ENCODE data around the gene TUBA1C.
A peak's percentile ranks its signal among the peaks of the same experiment; 100 is the strongest.
"Not testable (repeated sequence)": the region's sequence is repeated elsewhere in the genome, so short reads cannot be mapped to it uniquely, and the experiment has no call there.

TUBA1C gene

DNA sequence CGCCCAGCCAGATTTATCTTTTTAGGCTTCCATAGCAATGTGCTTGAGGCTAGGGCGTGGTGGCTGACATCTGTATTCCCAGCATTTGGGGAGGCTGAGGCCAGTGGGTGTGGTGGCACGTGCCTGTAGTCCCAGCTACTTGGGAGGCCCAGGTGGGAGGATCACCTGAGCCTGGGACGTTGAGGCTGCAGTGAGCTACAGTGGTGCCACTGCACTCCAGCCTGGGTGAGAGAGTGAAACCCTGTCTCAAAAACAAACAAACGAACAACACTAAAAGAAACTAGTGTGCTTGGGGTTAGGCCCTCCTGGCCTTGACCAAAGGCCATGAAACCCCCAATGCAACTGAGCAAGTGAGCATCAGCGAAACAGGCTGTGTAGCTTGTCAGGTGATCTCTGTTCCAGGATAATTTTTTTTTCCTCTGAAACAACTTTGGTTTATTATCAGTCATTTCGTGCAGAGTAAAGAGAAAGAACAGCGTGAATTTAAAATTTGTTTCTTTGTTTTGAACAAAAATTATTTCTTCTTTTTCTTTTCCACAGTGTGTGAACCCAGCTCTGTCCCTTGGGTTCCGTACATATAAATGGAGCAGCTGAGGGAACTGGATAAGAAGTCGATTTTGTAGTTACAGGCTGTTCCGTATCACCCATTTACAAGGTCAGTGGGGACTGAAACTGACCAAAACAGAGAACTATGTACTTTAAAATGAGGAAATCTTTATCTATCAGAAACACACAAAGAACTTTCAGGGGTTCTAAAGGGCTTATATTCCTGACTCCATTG is 8.8 kb upstream of the TUBA1C start:
- DNase-seq = no peak

DNA sequence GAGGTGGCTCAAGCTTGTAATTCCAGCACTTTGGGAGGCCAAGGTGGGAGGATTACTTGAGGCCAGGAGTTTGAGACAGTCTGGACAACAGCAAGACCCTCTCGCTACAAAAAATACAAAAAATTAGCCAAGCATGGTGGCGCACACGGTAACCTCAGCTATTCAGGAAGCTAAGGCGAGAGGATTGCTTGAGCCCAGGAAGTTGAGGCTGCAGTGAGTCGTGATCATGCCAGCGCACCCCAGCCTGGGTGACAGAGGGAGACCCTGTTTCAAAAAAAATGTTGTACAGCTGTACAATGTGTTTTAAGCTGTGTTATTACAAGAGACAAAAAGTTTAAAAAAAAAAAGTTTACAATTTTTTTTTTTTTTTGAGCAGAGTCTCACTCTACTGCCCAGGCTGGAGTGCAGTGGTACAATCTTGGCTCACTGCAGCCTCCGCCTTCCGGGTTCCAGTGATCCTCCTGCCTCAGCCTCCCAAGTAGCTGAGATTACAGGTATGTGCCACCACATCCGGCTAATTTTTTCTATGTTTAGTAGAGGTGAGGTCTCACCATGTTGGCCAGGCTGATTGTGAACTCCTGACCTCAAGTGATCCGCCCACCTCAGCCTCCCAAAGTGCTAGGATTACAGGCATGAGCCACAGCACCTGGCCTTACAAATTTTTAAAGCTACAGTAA is 7.2 kb upstream of the TUBA1C start:
- not testable (repeated sequence) for DNase-seq

DNA sequence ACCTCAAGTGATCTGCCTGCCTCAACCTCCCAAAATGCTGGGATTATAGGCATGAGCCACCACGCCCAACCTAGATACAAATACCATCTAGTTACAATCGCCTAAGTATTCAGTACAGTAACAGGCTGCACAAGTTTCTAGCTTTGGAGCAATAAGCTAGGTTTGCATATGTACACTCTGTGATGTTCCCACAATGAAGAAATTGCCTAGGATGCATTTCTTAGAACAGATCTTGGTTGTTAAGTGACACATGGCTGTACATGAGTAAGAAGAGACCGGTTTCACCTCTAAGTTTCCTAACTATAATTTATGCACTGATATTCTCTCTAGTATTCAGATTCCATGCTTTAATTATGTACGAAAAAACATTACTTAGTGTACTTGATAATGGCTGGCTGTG is 5.4 kb upstream of the TUBA1C start:
- no peak for DNase-seq

DNA sequence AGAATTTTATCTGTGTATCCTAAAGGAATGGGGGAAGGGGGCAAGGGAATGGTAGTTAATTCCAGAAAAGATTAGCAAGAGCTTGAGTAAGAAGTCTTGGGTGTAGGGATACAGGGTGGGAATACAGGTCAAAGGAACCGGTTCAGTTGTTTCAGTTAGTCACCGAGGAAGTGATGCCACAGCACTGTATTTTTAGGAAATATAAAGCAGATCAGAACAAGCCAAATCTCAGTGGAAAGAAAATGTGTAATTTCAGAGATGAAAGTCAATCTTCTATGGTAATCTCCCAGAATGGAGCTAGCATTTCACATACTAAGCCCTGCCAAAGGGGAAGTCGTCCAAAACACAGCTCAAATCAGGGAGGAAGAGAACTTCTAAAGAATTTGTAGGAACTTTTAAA is 4.7 kb upstream of the TUBA1C start:
- peak; percentile 79 for DNase-seq

DNA sequence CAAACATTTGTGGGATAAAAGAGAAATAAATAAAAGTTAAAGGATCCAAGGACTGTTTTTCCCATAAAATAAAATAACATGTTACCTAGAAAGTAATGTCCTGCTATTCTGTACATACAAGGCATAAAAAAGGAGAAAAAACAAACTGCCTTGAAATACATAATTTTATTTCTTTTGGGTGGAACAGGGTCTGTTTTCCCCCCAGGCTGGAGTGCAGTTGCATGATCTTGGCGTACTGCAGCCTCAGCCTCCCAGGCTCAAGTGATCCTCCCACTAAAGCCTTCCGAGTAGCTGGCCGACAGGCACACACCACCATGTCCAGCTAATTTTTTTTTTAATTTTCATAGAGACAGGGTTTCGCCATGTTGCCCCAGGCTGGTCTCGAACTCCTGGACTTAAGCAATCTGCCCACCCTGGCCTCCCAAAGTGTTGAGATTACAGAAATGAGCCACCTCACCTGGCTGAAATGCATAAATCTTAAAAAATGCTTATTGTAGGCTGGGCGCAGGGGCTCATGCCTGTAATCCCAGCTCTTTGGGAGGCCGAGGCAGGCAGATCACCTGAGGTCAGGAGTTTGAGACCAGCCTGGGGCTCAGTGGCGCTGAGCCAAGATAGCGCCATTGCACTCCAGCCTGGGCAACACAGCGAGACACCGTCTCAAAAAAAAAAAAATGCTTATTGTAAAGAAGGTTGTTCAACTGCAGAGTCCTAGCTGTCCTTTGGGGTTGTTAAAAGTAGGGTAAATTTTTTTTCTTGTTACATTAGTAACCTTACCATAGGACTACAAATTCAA is 4.1 kb upstream of the TUBA1C start:
- DNase-seq = no peak

DNA sequence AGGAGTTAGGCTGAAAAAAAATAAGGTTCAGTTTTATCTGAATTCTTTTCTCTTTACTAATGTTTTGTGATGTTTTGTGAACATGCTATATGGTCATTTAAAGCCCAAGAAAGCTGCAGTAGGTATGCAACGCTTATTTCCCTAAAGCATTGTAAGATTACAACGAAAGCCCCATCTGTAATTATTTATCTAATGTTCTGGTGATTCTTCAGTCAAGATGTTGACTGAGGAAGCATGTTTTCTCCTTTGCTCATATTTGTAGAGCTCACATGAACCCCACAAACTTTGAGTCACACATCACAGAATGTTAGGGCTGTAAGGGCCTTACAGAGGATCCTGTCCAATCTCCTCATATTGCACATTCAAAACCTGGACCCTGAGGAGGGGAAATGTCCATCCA is 3.2 kb upstream of the TUBA1C start:
- peak; percentile 81 for DNase-seq

DNA sequence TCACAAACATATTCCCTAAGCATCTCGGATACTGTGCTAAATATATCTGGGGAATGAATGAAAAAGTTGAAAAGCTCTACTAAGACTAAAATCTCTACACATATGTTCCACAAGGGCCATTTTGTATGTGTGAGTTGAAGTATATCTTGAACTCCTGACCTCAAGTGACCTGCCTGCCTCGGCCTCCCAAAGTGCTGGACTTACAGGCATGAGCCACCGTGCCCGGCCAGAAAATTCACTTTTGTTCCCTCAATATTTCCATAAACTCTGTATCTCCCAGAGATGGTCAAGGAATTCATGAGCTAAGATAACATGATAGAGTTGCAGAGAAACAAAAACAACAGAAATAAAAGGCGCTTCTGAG is 1.5 kb upstream of the TUBA1C start:
- DNase-seq = no peak

DNA sequence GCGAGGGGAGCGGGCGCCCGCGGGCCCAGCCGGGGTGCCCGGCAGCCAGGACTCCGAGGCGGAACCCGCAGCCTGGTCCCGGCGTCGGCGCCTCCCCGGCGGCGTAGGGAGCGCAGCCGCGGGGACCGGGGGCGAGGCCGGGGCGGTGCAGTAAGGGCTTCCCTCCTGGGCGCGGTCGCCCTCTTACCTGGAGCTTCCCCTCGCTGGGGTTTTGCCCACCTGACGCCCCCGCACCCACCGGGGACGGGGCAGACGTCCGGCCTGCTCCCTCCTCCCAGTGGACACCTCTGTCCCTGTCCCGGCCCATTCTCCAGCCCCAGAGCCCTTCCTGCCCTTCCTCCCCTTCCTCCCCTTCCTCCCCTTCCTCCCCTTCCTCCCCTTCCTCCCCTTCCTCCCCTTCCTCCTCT is 413 bp upstream of the TUBA1C start:
- no peak for DNase-seq

DNA sequence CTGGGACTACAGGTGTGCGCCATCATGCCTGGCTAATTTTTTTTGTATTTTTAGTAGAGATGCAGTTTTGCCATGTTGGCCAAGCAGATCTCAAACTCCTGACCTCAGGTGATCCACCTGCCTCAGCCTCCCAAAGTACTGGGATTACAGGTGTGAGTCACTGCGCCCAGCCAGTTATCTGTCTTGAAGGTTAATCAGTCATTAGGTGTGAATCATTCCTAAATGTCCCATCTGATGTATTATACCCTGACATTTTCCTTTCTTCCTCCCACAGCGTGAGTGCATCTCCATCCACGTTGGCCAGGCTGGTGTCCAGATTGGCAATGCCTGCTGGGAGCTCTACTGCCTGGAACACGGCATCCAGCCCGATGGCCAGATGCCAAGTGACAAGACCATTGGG is 4.3 kb downstream of the TUBA1C start:
- not testable (repeated sequence) for DNase-seq

DNA sequence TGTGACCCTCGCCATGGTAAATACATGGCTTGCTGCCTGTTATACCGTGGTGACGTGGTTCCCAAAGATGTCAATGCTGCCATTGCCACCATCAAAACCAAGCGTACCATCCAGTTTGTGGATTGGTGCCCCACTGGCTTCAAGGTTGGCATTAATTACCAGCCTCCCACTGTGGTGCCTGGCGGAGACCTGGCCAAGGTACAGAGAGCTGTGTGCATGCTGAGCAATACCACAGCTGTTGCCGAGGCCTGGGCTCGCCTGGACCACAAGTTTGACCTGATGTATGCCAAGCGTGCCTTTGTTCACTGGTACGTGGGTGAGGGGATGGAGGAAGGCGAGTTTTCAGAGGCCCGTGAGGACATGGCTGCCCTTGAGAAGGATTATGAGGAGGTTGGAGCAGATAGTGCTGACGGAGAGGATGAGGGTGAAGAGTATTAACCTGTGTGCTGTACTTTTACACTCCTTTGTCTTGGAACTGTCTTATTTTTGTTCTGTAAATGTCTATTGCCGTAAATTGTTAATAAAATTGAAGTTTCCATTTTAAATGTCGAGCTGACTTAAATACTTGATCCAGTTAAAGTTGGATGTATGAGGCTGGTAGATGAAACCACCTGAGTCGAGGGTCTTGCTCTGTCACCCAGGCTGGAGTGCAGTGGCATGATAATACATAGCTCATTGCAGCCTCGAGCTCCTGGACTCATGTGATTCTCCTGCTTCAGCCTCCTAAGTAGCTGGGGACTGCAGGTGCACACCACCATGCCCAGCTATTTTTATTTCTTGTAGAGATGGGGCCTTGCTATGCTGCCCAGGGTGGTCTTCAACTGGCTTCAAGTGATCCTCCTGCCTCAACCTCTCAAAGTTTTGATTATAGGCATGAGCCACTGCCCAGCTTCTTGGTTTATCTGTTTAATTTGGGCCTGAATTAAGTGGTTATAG is 8.2 kb downstream of the TUBA1C start:
- DNase-seq = no peak

DNA sequence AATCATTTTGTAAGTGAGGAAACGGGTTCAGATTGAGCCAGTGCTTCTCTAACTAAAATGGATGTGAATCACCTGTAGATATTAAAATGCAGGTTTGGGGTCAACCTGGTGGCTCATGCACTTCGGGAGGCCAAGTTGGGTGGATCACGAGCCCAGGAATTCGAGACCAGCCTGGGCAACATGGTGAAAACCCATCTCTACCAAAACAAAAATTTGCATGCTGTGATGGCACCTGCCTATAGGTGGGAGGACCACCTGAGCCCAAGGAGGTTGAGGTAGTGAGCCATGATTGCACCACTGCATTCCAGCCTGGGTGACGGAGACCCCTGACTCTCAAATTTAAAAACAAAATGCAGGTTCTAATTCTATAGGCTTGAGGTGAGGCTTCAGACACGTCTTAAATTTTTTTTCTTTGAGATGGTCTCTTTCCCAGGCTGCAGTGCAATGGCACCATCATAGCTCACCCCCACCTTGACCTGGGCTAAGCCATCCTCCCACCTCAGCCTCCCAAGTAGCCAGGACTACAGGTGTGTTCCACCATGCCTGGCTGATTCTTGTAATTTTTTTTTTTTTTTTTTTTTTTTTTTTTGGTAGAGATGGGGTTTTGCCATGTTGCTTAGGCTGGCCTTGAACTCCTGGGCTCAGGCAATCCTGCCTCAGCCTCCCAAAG is 9.0 kb downstream of the TUBA1C start:
- DNase-seq = no peak

DNA sequence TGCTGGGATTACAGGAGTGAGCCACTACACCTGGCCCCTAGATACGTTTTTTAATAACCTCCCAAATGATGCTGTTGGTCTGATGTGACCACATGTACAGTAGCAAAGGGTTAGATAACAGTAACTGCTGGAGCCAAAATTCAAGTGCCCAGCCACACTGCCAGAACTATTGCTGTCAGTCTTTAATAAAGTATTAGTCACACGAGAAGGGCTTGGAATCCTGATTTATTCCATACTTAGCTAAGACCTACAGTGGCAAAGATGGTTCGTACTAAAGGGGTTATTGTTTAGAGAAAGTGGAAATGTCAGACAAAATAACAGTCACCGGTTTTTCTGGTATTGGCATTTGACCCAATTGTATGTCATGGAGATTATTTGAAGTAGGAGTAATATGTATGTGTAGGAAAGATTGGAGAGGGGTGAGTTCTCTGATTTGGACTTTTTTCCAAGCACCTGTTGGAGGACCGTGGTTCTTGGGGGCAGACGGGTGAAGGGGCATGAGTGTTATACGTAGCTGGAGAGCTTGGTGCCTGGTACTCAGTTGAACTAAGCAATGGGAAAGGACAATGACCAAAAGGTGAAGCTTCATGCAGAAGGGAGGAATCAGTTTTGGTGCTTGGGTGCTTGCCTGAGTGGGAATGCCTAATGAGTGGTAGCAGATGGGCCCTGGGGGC is 9.7 kb downstream of the TUBA1C start:
- no peak for DNase-seq

DNA sequence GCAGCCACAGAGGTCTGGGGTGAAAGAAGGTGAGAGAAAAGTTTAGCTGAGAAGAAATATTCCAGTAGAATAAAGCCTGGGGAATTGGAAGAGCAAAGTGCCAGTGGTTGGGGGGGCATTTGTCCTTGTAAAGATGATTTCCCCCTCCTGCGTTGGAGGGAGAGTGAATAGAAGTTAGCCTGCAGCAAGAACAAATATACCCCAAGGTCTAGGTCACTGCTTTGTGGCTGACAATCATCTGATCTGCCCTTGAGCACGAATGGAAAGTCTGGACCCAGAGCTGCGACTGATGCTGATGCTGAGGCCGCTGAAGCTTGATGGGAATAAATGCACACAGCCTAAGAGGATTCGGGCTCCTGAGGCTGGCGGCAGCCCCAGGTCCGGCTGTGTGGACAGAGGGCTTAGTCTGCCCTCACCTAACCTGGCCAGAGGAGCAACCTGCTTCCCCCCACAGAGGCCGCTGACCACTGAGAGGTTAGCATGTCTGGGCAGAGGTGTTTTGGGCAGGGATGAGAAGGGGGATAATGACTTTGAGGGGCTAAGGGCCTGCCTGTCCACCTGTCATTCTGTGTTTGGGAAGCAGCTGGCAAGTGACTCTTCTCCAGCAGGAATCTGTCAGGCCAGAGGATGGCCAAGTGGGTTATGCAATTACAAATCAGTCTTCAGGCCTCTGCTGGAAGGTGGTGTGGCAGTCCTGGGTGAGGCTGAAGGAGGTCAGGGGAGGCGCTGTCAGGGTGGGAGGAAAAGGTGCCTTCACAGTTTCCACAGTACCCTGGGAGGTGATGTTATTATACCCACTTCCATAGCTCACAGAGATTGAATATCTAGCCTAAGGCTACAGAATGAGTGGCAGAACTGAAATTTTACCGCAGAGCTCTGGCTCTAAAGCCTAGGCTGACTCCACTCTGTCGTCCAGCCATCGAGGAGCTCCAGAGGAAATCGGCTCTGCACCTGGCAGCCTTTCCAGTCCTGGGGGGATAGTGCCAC is 11.7 kb downstream of the TUBA1C start:
- no peak for DNase-seq

DNA sequence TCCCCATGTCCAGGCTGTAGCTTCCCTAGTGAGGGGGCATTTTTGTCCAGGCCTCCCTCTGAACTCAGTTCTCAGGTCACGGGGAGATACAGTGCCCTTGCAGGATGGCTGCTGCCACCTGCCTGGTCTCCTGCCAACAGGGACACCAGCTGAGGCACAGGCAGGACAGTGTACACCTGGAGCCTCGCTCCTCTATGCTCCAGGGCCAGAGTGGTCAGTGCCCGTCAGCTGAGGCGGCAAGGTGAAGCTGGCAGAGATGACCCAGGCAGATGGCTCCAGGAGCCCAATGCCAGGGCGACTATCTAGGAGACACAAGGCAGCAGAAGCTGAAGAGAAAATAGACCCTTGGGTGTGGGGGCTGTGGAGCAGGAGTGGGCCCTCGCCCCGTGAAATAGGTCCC is 12.6 kb downstream of the TUBA1C start:
- DNase-seq = no peak

DNA sequence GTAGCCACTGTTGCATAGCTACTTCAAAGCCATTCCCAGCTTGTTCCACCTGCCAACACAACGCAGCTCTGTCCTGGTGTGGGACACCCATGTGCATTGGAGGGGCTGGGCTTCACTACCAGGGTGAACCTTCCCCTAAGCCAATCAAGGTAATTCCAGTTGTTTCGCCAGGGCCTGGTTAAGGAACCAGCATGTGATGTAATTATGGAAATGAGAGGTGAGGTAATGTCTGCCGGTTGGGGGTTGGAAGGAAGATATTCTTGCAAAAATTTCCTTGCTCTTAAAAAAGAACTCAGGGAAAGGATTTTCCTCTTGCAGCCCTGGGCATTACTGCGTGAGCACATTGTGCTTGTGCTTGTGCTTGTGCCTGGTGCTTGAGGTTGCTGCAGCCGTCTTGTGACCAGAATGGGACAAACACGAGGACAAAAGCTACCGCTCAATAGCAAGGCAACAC is 14.9 kb downstream of the TUBA1C start:
- no peak for DNase-seq

DNA sequence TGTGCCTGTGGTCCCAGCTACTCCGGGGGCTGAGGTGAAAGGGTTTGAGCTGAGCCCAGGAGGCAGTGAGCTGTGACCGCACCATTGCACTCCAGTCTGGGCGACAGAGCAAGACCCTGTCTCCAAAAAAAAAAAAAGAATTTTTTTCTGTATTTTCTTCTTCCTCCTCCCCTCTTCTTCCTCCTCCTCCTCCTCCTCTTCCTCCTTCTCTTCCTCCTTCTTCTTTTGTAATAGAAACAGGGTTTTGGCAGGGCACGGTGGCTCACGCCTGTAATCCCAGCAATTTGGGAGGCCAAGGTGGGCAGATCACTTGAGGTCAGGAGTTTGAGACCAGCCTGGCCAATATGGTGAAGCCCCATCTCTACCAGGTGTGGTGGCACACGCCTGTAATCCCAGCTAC is 15.7 kb downstream of the TUBA1C start:
- DNase-seq = not testable (repeated sequence)

DNA sequence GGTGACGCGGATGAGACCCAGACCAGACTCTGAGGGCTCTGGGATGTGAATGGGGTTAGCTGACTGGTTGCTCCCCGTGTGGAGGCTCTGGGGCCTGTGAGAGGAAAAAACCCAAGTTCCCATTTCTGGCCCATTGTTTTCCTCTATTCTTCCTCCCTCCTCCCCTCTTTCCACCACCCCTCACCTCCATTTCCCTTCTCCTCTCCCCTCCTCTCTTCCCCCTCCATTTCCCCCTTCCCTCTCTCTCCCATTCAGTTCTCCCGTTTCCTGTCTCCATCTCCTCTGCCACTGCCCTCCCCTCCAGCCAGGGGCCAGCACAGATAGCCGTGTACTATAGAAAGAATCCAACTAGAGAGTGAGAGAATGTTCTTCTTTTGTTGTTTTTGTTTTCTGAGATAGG is 17.4 kb downstream of the TUBA1C start:
- DNase-seq = no peak

DNA sequence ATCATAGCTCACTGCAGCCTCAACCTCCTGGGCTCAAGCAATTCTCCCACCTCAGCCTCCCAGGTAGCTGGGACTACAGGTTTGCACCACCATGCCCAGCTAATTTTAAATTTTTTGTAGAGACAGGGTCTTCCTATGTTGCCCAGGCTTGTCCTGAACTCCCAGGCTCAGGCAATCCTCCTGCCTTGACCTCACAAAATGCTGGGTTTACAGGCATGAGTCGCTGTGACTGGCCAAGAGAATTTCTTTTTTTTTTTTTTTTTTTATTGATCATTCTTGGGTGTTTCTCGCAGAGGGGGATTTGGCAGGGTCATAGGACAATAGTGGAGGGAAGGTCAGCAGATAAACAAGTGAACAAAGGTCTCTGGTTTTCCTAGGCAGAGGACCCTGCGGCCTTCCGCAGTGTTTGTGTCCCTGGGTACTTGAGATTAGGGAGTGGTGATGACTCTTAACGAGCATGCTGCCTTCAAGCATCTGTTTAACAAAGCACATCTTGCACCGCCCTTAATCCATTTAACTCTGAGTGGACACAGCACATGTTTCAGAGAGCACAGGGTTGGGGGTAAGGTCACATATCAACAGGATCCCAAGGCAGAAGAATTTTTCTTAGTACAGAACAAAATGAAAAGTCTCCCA is 18.0 kb downstream of the TUBA1C start:
- not testable (repeated sequence) for DNase-seq

DNA sequence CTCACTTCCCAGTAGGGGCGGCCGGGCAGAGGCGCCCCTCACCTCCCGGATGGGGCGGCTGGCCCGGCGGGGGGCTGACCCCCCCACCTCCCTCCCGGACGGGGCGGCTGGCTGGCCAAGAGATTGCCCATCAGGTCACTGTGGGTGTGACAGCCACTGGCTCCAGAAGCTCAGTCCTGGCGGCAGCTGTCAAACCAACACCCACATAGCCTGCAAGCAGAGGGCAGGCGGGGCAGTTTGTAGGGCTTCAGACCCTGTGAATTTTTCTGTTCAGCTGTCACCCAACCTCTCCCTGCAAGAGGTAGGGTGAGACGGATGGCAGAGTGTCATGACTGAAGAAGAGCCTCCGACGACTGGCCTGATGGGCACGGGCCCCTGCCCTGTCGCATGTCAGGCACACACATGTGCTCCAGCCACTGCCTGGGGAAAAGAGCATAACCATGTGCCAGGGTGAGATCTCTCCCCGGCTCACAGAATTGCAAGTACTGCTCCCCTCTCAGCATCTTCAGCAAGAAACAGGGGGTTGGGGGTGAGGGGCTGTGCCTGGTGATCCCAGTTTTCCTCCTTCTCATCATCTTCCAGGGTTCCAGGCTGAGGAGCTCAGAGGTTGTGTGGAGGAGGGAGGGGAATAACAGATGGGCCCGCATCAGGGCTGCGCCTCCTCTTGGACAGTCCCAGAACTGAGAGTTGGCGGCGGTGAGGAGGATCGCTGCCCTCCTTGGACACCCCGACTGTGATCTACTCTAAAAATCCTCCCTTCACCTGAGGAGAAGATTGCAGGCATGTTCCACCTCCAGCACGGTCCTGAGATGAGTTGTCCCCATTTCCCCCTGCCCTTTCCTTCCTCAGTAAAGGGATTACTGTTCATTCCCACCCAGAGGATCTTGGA is 18.9 kb downstream of the TUBA1C start:
- DNase-seq = no peak
